HG03432 (cell line): ENCODE results near the gene EXOG.
A peak's percentile ranks its signal among the peaks of the same experiment; 100 is the strongest.

Experiments
- ATAC-seq: cut with Tn5 transposase; IDR thresholded peaks from one replicate; pipeline ENCODE4 v1.9.1; 2021; ENCODE audit warnings: mild to moderate bottlenecking, moderate library complexity; ENCODE audit not compliant: unreplicated experiment

The EXOG gene

DNA sequence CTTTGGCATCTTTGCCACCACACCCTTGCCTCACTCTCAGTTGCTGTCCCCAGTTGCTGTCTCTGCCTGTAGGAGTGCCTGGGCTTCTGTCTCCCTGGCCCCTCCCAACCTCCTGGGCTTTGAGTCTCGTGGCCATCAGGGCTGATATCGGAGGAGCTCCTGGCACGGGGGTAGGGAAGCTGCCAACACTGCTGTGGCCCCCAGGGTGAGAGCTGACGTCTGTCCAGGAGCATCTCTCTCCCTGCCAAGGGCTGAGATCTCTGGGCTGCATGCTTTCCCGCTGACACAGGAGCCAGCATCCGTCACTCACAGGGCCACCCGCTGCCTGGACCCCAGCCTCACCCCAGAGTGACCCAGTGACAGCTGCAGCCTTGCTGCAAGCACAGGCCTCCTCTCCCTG is 47.4 kb downstream of the EXOG start:
- ATAC-seq, result no peak

DNA sequence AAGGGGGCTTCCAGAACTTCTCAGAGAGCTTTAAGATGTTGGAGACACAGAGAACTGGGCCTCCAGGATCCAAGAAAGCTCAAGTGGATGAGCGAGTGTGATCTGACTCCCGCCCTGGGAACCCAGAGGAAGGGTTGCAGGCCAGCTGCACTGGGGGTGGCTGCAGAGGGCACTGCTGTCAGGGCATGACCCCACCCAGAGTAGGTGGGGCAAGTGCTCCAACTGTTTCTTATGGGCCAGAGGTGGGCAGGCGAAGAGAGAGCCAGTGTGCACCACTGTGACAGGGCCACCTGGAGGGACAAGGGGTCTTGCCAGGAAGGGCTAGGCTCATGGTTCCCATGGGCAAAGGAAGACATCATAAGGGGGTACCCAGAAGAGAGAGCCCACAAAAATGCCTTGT is 48.8 kb downstream of the EXOG start:
- ATAC-seq, result no peak

DNA sequence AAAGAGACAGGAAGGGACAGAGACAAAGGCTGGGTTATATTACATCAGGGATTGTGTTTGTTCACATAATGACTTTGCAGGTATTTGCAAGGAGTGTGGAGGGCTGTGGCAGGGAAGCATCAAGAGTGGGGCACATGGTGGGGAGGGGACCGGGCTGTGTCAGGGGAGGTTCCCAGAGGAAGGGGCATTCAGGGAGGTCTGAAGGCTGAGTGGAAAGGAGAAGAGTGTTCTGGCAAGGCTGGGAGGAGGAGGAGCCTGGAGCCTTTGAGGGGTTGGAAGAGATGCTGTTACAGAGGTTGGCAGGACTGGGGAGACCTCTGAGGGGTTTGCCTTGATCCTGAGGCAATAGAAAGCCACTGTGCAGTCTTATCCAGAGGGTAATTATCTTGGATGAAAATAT is 49.4 kb downstream of the EXOG start:
- ATAC-seq, result no peak

DNA sequence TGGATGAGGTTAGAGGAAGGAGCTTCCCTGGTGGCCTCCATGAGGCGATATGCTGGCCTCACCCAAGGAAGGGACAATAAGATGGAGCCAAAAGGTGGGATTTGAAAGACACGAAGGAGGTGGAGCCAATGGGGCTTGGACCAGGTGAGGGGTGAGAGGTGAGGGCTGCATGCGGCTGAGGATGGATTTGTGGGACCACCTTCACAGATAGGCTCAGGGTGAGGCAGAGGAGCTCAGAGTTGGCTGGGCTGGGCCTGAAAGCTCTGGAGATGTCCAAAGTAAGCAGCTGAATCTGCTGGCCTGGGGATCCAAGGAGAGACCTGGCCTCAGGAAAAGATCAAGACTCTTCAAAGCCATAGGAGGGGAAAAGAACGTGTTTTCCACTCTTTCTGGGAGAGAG is 49.8 kb downstream of the EXOG start:
- no peak for ATAC-seq

DNA sequence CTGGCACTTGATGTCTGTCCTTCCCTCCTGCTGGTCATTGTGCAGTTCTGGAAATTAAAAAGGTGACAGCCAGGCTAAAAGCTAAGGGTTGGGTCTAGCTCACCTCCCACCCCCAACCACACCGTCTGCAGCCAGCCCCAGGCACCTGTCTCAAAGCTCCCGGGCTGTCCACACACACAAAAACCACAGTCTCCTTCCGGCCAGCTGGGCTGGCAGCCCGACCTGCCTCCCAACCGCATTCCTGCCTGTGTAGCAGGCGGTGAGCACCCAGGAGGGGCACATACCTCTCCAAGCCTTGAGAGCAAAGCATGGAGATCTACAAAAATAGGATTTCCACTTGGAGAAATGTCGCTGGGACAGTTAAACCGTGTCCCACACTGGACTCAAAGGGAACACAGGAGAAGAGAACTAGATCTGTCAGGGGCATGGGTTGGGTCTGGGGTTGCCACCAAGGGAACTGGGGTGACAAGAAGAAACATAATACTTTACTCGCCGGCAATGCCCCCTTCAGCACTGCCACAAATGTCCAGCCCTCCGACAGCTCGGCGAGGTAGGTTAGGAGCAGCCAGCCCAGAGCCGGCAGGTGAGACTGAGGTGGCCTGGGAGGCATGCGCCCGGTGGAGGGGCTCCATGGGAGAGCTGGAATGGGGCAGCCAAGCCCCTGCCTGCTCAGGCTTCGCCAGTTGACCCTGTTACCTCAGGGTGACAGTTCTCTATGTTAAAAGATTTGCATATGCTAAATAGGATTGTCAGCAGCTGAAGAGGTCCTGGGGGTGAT is 52.2 kb downstream of the EXOG start:
- peak; percentile 62 for ATAC-seq

DNA sequence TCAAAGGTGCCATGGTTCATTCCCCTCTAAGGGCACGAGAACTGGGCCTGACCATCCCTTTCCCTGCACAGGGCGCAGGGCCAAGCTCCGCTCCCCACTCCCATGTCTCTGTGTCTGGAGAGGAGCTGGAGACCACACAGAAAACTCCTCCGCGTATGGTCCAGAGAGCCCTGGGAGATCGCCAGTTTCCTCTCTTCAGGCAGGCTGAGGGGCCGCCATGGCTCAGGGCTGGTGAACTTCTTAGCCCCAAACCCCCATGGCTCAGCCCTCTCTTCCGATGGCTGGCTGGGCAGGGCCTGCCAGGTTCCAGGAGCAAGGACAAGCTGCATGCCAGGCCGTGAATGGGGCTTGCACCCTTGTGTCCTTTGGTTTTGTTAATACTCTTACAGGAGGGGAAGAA is 52.9 kb downstream of the EXOG start:
- ATAC-seq, result no peak

DNA sequence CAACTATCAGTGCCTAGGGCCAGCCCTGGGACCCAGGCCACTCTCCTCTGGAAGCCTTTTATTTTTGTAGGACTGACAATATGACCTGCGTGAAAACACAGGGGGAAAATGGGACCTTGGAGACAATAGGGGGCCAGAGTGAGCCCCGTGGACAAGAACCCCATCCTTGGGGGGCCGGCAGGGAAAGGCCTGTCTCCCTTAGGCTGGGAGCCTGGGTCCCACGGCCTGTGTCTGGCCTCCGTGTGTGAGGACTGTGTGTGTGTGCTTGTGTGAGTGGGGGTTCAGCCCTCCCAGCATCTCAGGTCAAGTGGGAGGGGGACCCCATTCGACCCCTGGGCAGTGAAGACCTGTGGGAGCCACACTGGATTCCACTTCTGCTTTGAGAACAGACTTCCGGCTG is 53.3 kb downstream of the EXOG start:
- ATAC-seq, result no peak

DNA sequence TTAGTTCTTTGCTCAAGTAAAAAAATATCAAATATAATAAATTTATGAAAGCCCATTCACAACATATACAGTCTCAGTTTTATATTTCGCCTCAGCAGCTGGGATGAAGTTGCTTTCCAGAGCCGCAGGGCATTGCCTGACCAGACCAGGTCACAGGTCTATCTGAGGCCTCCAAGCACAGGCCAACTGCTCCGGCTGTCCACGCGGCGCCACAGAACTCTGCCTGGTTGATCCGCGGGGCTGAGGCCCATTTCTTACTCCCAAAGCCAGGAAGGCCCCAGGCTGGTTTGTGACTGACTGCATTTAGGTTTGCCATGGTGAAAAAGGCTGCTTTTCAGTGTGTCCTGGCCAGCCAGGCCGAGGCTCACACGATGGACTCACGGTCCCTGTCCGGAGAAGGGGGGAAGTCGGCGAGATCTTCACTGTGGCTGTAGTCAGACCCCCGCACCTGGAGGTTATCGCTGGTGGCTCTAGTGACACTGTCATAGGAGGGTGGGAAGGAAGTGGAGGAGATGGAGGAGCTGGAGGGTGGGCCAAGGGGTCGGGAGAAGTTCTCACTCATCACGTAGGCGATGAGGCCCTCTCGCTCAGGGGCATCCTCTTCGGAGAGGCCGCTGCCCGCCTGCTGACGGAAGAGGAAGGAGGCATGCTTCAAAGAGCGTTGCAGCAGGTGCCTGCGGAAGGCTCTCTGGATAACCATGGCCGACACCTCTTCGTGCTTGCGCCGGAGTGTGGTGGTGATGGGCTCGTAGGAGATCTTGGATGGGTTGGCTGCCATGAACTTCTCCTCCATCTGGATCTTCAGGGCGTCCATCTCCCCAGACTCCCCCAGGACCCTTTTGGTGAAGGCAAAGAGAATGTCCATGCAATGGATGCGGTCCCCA is 54.1 kb downstream of the EXOG start:
- no peak for ATAC-seq

DNA sequence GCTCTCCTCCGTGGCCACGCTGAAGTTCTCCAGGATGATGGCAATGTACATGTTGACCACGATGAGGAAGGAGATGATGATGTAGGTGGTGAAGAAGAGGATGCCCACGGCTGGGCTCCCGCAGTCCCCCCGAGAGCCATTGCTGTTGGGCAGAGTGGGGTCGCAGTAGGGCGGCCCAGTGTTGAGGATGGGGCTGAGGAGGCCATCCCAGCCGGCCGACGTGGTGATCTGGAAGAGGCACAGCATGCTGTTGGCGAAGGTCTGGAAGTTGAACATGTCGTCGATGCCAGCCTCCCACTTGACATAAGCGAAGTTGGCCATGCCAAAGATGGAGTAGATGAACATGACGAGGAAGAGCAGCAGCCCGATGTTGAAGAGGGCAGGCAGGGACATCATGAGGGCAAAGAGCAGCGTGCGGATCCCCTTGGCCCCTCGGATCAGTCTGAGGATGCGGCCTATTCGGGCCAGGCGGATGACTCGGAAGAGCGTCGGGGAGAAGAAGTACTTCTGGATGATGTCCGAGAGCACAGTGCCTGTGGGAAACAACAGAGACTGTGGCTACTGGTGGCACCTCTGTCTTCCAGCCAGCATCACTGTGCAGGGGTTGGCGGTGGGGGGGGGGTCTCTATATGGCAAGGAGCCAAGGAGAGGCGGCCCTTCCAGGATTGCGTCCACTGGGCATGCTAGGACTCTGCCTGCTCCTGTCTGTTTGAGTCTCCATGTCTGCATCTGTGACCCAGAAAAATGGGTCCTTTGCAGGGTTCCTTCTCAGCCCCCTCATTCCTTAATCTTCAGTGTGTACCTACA is 55.1 kb downstream of the EXOG start:
- ATAC-seq, result no peak

DNA sequence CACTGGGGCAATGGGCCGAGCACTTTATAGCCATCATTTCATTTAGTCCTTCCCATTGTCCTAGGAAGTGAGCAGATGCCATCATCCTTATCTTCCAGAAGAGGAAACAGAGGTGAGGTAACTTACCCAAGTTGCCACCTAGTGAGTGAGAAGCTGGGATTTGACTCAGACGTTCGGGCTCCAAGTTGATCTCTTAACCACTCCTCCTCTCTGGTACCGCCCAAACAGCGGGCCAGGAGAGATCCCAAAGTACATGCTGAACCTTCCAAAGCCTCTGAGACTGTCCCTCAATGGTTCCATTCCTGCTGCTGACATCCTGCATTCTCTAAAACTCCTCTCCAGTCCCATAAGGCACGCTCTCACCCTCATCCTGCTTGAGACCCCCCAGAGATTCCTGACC is 56.2 kb downstream of the EXOG start:
- no peak for ATAC-seq

DNA sequence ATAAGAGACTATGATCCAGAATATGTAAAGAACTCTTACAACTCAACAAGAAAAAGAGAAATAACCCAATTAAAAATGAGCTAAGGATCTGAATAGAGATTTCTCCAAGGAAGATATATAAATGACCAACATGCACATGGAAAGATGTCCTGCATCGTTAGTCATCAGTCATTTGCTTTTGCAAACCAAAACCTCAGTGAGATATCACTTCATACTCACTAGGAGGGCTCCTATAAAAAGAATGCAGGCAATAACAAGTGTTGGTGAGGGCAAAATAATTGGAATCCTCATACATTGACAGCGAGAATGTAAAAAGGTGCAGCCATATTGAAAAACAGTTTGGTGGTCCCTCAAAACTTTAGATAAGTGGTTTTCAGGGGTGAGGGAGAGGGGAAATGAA is 56.9 kb downstream of the EXOG start:
- no peak for ATAC-seq

DNA sequence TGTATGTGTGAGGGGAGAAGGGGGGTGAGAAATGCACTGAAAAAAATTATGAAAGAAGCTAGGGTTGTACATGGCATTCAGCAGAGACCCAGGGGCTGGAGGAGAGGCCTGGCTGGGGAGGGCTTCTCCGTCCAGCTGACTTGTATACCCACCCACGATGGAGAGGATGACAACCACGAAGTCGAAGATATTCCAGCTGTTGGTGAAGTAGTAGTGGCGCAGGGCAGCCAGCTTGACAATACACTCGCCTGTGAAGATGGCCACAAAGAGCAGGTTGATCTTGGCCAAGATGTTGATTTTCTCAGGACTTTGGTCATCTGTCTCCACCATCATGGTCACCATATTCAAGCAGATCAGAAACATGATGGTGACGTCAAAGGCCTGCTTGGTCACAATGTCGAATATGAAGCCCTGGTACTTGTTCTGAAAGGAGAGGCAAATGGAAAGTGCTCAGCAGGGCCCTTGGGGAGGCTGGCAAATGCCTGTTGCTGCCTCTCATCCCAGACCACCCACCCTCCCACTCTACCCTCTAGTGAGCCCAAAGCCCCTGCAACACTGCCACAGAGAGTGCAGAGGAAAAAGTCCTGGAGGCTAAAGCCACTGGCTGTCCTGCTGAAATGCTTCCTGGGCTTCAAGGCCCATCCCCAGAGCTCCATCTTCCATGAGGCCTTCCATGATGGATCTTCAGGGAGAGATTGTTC is 58.1 kb downstream of the EXOG start:
- no peak for ATAC-seq

DNA sequence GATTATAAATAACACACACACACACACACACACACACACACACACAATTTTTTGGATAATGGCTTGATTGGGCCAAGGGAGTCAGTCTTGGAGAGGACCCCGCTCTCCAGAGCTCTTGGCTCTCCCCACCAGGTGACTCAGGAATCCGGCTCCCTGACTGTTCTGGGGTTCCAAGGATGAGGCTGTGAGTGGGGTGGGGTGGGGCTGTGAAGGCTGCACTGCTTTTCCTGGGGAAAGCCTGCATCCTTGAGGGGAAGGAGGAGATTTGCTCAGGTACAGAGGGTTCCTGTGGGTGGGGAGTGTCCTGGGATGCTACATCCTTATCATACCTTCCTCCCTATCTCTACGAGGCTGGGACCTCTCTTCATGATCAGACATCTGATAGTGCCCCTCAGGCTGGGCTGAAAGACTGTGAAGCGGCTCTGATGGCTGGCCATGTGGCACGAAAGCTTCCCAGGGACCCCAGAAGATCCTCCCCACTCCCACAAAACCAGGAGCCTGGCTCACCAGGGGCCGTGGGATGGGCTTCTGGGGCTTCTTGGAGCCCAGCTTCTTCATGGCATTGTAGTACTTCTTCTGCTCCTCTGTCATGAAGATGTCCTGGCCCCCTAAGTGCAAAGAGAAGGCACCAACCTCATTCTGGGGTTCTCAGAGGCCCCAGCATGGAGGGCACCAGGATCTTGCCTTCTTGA is 59.2 kb downstream of the EXOG start:
- no peak for ATAC-seq

DNA sequence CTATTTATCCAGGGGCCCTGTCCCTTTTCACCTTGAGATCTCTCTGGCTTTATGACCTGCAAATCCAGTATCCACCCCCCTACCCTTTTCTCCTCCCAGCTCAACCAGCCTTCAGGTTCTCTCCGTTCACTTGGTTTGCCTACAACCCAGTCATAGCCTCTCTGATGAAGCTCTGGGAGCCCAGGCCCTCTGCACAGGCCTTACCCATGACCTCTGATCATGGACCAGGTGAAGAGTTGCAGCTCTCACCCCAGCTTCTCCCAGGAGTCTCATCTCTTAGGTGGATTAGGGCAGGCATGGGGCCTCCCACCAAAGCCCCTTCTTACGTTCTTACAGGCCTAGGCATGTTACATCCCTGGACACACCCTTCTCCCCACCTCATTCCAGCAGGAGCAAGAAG is 59.8 kb downstream of the EXOG start:
- ATAC-seq, result no peak

DNA sequence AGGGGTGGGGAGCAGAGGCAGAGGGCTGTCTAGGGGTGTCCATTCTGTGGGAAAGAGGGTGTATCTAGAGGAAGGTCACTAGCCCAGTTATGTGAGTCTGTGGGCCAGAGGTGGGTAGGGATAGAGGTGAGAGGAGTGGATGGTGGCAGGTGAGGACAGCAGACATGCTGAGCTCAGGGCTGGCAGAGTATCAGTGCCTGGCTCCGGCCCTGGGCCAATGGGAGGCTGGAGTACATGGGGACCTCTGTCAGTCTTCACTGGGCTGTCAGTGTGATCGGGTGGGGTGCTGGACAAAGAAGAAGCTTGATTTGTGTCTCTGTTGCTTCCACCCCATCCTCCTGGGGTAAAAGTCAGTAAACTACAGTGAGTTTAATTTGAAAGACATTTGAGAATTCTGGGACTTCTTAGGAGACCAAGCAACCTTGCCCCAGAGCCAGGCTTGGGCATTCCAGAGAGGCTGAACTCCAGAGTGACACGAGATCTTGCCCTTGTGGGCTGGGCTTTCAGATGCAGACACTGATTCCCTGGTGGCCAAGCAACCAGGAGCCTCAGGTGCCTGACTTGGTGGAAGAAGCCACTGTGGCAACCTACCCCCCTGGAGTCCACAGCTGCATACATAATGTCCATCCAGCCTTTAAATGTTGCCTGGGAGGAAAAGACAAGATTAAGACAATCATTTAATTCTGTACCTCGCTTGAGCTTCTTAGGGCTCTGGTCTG is 60.7 kb downstream of the EXOG start:
- no peak for ATAC-seq

DNA sequence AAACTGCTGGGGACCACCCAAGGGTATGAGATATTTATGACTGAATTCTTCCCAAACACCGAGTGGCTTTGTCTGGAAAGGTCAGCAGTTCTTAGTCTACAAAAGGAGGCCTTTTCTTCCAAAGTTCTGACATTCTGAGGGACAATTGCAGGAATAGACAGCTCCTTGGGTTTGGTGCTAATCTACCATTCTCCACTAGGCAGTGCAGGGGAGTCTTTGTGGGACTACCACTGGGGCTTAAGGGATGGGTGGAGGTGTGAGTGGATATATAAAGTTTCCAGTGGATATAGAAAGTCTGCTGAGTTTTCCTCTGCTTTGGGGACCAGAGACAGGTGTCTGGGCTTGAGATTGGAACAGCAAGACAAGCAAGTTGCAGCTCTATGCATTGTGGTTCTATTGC is 62.7 kb downstream of the EXOG start:
- no peak for ATAC-seq

DNA sequence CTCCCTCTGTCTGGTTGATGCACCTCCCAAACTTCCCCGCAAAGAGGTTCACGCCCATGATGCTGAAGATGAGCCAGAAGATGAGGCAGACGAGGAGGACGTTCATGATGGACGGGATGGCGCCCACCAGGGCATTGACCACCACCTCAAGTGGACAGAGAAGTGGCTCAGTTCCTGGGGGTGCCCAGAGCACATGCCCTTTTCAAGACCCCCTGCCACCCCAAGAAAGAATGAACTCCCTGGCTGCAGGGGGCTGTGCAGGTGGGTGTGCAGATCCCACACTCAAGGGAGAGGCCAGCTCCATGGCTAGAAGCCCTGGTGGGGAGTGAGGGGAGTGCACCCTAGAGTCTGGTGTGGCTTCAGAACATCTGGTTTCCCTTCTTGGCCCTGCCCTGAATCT is 64.1 kb downstream of the EXOG start:
- no peak for ATAC-seq

DNA sequence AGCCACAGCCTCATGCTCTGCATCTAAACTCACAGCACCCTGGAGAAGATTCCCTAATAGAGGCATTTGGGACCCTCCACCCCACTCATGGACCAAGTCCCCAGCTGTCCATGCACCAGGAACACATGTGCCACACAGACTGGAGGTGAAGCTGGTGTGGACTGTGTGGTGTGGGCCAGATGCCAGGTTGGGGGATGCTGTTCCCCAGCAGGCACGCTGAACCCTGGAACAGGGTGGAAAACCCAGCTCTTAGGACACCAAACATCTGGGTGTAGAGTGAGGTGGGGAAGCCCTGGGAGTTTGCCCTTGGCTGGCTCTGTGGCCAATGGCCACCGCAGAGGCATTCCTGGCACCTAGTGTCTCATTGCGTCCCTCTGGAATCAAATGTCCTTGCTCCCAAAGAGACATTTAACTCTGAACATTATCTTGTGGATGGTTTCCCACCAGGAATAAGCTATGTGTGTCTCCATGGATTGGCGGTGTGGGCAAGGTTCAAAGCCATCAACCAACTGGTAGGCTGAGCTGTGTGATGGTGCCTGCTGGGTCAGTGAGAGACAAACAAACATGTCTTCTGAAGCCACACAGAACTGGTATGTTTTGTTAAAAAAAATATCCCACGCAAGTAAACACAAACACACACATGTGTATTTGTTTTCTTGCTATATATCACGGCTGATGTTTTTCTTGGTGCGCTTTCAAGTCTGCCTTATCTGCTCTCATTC is 65.0 kb downstream of the EXOG start:
- ATAC-seq, result no peak
